ENCODE data around the gene AGRN. TPM values are rescaled to one million over a fixed set of nuclear protein-coding genes. Genes with fewer than 3 reads are reported as not detected.

Gene AGRN
- total RNA-seq, 4 donors from 2014 or later, result 33.0 to 103 (median 41.4) TPM

DNA sequence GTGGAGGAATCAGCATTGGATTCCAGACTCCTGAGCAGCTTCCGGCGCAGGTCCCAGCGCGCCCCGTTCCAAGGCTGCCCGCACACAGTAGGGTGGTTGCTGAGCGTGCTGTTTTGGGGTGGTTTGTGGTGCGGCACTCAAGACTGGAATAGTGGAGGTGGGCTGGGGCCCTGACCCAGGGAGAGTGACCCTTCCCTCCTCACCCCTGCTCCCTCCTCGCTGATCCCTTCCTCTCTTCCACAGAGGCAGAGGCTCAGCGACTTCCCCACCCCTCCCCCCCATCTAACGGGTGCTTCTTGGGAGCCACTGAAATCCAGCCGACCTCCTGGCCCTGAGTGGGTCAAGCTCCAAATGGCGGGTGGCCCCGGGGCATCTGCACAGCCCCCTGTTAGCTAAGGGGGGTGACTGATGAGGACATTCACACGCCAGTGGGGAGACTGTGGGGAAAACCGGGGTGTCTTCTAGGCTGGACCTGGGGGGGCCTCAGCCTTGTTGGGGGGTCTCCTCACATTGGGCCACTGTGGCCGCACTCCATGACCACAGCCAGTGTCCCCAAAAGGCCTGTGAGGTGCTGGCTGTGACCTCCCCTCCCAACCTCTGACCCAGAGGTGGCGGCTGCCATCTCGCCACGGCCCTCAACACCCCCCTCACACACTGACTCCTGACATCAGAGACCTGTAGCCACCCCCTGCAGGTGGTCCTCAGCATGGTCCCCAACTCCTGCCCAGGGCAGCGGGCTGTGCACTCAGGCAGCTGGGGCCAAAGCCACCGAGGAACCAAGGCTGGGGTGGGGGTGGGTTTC lies 16.1 kb upstream of the AGRN start:
- no peak overlapping the region for H3K27ac ChIP-seq

GRCh38 chr1:1004420-1004779 lies 15.5 kb upstream of the AGRN start:
- H3K9me3 ChIP-seq, result no peaks in the 10 kb centered on the region
- TF ChIP-seq POLR2A (IDR thresholded peaks at IDR 0.05) (no peak), CTCF (IDR thresholded peaks at IDR 0.05) (no peak)
- H3K4me1 ChIP-seq, result peaks cover 3 to 56% (median 23%) of the 10 kb centered on the region in 4 donors
- peak in 1 of 3 donors; percentile 46 for DNase-seq
- H3K27me3 ChIP-seq, result peaks cover 0 to 9% of the 10 kb centered on the region in 2 donors
- no peaks in the 10 kb centered on the region for H3K36me3 ChIP-seq
- peak overlapping the region in 1 of 4 donors; percentile 48 for H3K4me3 ChIP-seq
- H3K27ac ChIP-seq, result no peak overlapping the region

More for the DNA sequence above, 16.1 kb upstream of the AGRN start:
- TF ChIP-seq CTCF (IDR thresholded peaks at IDR 0.05) (no peak), POLR2A (IDR thresholded peaks at IDR 0.05) (no peak)
- Histone ChIP-seq H3K4me1 (peaks cover 3 to 61% (median 28%) of the 10 kb centered on the region in 4 donors), H3K36me3 (no peaks in the 10 kb centered on the region), H3K27me3 (peaks cover 0 to 15% of the 10 kb centered on the region in 2 donors), H3K4me3 (no peak overlapping the region), H3K9me3 (no peaks in the 10 kb centered on the region)
- peak in 1 of 3 donors; percentile 45 for DNase-seq

DNA sequence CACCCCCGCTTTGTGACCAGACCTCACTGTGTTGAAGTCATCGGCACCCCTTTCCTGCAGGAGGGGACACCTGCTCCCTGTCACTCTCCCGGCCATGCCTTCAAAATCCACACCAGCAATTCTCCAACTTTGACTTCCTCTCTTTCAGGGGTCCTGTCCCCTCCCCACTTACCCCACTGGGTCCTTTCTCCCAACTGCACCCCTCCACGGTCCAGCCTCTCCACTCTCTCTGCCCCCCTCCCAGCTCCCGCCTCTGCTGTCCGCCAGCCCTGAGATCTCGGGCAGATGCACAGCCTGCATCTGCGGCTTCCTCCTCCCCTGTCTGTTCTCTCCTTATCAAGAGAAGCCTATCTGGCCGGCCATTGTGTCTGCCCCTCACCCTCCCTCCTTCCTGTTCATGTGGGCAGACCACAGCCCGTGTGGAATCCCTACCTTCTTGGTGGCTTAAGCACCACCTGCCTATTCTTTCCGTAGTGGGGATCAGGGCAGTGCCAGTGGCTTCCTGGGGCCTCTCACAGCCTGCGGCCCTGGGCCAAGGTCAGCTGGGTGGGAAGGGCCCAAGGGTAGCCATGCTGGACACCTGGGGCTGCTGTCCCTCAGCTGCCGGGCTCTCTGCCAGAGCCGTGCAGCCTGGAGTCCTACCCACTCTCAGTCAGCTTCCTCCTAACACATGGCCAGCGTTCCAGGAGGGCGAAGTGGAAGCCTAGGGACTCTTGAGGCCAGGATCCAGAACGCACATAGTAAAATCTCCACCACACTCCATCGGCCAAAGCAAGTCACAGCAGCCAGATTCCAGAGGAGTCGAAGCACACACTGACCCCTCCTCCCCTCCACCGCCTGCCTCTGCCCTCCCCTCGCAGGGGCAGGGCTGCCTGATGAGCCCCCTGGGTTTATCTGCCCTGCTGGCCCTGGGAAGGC lies 14.9 kb upstream of the AGRN start:
- Histone ChIP-seq H3K9me3 (no peaks in the 10 kb centered on the region), H3K27me3 (peaks cover 0 to 2% of the 10 kb centered on the region in 2 donors), H3K36me3 (no peaks in the 10 kb centered on the region), H3K27ac (peak overlapping the region in 3 of 4 donors; percentile 63 to 96 (median 88)), H3K4me1 (peaks cover 3 to 51% (median 18%) of the 10 kb centered on the region in 4 donors), H3K4me3 (peak overlapping the region in 2 of 4 donors; percentile 48 to 51)
- peak in 1 of 3 donors; percentile 68 for DNase-seq
- TF ChIP-seq CTCF (IDR thresholded peaks at IDR 0.05) (no peak), POLR2A (IDR thresholded peaks at IDR 0.05) (peak in 1 of 2 donors; percentile 7)

GRCh38 chr1:1005774-1006304 lies 14.1 kb upstream of the AGRN start:
- Histone ChIP-seq H3K4me3 (peak overlapping the region in 2 of 4 donors; percentile 48 to 51), H3K36me3 (no peaks in the 10 kb centered on the region), H3K9me3 (no peaks in the 10 kb centered on the region), H3K4me1 (peaks cover 3 to 43% (median 14%) of the 10 kb centered on the region in 4 donors), H3K27ac (peak overlapping the region in 3 of 4 donors; percentile 63 to 96 (median 88)), H3K27me3 (no peaks in the 10 kb centered on the region)
- DNase-seq, result peak in 1 of 3 donors; percentile 46
- TF ChIP-seq POLR2A (IDR thresholded peaks at IDR 0.05), result no peak
- no peak for TF ChIP-seq CTCF (IDR thresholded peaks at IDR 0.05)

All from Peyer's patch (tissue), 4 donors.